Measurements from ENCODE around the gene ZSCAN5C. TPM values are rescaled to one million over a fixed set of nuclear protein-coding genes. Genes with fewer than 3 reads are reported as not detected.

The ZSCAN5C gene
- polyA plus RNA-seq, 1 donor from 2014 or later, result not detected

DNA sequence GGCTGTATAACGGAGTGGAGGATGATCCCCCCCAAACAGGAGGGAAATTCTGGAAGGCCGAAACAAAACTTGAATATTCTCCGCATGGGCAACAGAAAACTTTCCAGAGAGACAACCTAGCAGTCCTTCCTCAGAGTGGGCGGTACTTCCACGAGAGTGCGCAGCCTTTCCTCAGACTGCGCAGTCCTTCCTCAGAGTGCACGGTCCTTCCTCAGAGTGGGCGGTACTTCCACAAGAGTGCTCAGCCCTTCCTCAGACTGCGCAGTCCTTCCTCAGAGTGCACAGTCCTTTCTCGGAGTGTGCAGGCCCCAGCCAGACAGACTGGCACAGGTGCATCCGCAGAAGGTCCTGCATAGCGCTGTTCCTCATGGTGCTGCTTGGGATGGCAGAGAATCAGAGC, 39.0 kb upstream of the ZSCAN5C start:
- Histone ChIP-seq H3K27me3 (ENCODE audit: insufficient read depth, low read depth, low read length) (no peaks in the 10 kb centered on the region), H3K9ac (ENCODE audit: low read length) (no peak overlapping the region), H3K9me3 (ENCODE audit: low read length) (no peaks in the 10 kb centered on the region)

GRCh38 chr19:56167064-56167578, 35.0 kb upstream of the ZSCAN5C start:
- no peaks in the 10 kb centered on the region for H3K9me3 ChIP-seq (ENCODE audit: low read length)
- H3K36me3 ChIP-seq (ENCODE audit: insufficient read depth, low read length), result no peaks in the 10 kb centered on the region
- no peak overlapping the region for H3K4me3 ChIP-seq (ENCODE audit: low read length)
- H3K9ac ChIP-seq (ENCODE audit: low read length), result no peak overlapping the region
- H3K27me3 ChIP-seq (ENCODE audit: insufficient read depth, low read depth, low read length), result no peaks in the 10 kb centered on the region
- no peak overlapping the region for H3K27ac ChIP-seq (ENCODE audit: low read length)
- H3K4me2 ChIP-seq (ENCODE audit: low read length), result no peak overlapping the region
- H3K9me2 ChIP-seq (ENCODE audit: insufficient read depth, low read length), result no peaks in the 10 kb centered on the region
- H3F3A ChIP-seq (ENCODE audit: insufficient read depth, low read length, poor library complexity, severe bottlenecking), result no peaks in the 10 kb centered on the region
- H4K20me1 ChIP-seq (ENCODE audit: insufficient read depth), result no peaks in the 10 kb centered on the region
- H2AFZ ChIP-seq (ENCODE audit: low read depth, low read length), result no peak overlapping the region
- no peaks in the 10 kb centered on the region for H3K79me2 ChIP-seq (replicated peaks; ENCODE audit: insufficient read depth, low read length)
- TF ChIP-seq POLR2AphosphoS5 (IDR thresholded peaks at IDR 0.05), result no peak
- TF ChIP-seq SMC3 (conservative IDR thresholded peaks at IDR 0.05; ENCODE audit: poor library complexity), result no peak
- TF ChIP-seq, protein P1, sequence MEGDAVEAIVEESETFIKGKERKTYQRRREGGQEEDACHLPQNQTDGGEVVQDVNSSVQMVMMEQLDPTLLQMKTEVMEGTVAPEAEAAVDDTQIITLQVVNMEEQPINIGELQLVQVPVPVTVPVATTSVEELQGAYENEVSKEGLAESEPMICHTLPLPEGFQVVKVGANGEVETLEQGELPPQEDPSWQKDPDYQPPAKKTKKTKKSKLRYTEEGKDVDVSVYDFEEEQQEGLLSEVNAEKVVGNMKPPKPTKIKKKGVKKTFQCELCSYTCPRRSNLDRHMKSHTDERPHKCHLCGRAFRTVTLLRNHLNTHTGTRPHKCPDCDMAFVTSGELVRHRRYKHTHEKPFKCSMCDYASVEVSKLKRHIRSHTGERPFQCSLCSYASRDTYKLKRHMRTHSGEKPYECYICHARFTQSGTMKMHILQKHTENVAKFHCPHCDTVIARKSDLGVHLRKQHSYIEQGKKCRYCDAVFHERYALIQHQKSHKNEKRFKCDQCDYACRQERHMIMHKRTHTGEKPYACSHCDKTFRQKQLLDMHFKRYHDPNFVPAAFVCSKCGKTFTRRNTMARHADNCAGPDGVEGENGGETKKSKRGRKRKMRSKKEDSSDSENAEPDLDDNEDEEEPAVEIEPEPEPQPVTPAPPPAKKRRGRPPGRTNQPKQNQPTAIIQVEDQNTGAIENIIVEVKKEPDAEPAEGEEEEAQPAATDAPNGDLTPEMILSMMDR (IDR thresholded peaks at IDR 0.05; ENCODE audit: poor library complexity, severe bottlenecking), result no peak
- no peak for TF ChIP-seq EZH2 (IDR thresholded peaks at IDR 0.05; ENCODE audit: borderline replicate concordance, insufficient read depth, low read length, poor library complexity, severe bottlenecking)
- no peak for TF ChIP-seq EP300 (conservative IDR thresholded peaks at IDR 0.05; ENCODE audit: poor library complexity, severe bottlenecking)
- TF ChIP-seq MXI1 (conservative IDR thresholded peaks at IDR 0.05; ENCODE audit: poor library complexity, severe bottlenecking), result no peak
- TF ChIP-seq TAF1 (IDR thresholded peaks at IDR 0.05; ENCODE audit: low read depth), result no peak
- no peak for TF ChIP-seq RAD21 (conservative IDR thresholded peaks at IDR 0.05)

More for the DNA sequence above, 39.0 kb upstream of the ZSCAN5C start:
- no peak overlapping the region for H3K27ac ChIP-seq (ENCODE audit: low read length)
- no peak overlapping the region for H3K4me2 ChIP-seq (ENCODE audit: low read length)
- no peaks in the 10 kb centered on the region for H3F3A ChIP-seq (ENCODE audit: insufficient read depth, low read length, poor library complexity, severe bottlenecking)
- no peaks in the 10 kb centered on the region for H4K20me1 ChIP-seq (ENCODE audit: insufficient read depth)
- H3K9me2 ChIP-seq (ENCODE audit: insufficient read depth, low read length), result no peaks in the 10 kb centered on the region
- TF ChIP-seq TAF1 (IDR thresholded peaks at IDR 0.05; ENCODE audit: low read depth) (no peak), MXI1 (conservative IDR thresholded peaks at IDR 0.05; ENCODE audit: poor library complexity, severe bottlenecking) (no peak), SMC3 (conservative IDR thresholded peaks at IDR 0.05; ENCODE audit: poor library complexity) (no peak), REST (IDR thresholded peaks at IDR 0.05; ENCODE audit: borderline replicate concordance) (no peak), POLR2AphosphoS5 (IDR thresholded peaks at IDR 0.05) (no peak), EP300 (conservative IDR thresholded peaks at IDR 0.05; ENCODE audit: poor library complexity, severe bottlenecking) (no peak), EZH2 (IDR thresholded peaks at IDR 0.05; ENCODE audit: borderline replicate concordance, insufficient read depth, low read length, poor library complexity, severe bottlenecking) (no peak), RAD21 (conservative IDR thresholded peaks at IDR 0.05) (no peak)
- TF ChIP-seq, protein P1 (IDR thresholded peaks at IDR 0.05; ENCODE audit: poor library complexity, severe bottlenecking), result no peak
- H3K4me3 ChIP-seq (ENCODE audit: low read length), result no peak overlapping the region
- H3K36me3 ChIP-seq (ENCODE audit: insufficient read depth, low read length), result no peaks in the 10 kb centered on the region
- no peak overlapping the region for H2AFZ ChIP-seq (ENCODE audit: low read depth, low read length)
- H3K79me2 ChIP-seq (replicated peaks; ENCODE audit: insufficient read depth, low read length), result no peaks in the 10 kb centered on the region
